Stimulated activated CD8-positive, alpha-beta memory T cell treated with anti-CD3 and anti-CD28 coated beads, Interleukin-7, amount 100 ng/mL, for 4 hours (primary cell): ENCODE measurements around the gene POMGNT1.
A peak's percentile ranks its signal among the peaks of the same experiment; 100 is the strongest.

Source experiments
- DNase-seq, 2 donors: peaks; one replicate each; pipeline ENCODE4 v3.0.0-alpha.2; 2020; ENCODE audit warnings: low read depth in 2 of 2

Gene POMGNT1

DNA sequence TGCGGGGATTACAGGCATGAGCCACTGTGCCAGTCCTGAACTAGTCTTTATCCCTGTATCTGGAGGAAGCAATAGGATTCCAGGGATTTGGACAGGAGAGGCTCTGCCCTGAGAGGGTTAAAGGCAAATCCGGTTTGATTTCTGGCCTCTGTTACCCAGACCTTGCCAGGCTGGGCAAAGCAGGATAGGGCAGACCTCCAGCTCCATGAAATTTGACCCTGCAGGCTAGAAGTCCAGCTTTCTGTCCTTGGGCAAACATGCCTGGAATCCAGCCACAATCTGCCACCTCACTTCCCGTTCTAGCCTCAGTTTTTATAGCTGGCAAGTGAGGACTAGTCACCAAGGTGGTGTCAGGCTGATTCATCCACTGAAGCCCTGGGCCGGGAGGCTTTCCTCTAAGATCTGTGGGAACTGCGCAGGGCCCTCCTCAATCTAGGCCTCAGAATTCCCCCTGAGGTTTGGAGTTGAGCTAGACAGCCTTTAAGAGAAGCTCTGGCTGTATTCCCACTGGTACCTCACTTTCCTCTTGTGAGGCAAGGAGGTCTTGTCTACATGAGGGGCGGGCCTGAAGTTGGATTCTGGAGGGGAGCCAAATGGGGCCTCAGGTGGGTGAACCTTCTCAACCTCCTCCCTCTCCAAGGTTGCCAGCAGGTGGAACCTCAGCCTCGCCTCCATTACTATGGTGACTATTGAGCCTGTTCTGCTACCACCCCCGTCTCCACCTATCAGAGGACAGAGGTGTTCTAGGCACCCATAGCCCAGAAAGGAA lies 15.0 kb downstream of the POMGNT1 start:
- no peak for DNase-seq

DNA sequence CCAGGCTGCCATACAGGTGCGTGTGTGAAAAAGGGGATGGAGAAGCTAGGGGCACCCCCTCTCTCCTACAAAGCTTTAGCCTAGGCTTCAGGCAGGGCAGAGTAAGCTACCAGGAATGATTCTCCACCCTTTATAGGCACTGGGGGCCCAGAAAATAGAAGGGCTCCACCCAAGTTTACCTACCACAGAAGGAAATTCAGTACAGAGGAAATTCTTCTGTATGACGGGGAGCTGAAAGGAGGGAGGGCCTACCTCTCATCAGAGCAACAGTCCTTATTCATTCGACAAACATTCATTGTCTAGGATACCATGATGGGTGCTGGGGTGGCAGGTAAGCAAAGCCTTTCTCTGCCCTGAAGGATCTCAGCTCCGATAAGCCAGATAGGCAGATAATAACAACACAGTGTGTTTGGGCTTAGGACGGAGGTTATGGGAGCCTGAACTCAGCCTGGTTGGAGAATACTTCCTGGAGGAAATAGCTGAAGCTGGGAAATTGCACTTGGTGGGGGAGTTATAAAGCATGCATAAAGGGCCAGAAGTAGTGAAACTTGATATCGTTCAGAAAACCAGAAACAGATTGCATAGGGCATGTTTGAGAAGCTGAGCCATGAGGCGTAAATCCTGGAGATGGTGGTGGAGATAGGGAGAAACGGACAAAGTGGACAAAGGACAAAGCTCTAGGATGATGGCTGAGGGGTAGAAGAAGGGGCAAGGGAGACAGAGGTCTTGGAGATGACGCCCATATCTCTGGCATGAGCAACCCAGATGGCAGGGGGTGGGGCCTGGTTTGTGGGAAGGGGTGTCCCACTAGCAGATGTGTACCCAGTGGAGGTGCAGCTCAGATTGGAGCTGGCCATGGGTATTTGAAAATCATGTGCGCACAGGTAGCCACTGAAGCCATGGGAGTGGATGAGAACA lies 16.6 kb downstream of the POMGNT1 start:
- DNase-seq: no peak

DNA sequence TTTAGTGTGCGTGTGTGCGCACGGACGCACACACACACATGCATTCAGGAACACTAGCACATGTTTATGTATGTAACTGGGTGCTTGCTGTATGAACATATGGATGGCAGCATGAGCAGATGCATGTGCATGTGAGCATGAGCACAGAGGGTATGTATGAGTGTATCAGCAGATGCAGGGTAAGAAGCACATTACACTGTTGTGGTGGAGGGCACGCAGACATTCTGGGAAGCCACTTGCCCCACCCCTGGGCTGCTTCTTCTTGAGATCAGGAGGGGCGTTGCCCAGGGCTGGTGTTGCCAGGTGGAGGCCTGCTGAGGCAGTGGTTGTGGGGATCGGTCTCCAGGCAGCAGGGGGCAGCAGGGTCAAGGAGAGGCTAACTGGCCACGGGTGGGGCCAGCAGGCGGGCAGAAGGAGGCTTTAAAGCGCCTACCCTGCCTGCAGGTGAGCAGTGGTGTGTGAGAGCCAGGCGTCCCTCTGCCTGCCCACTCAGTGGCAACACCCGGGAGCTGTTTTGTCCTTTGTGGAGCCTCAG lies 18.1 kb downstream of the POMGNT1 start:
- DNase-seq: no peak

DNA sequence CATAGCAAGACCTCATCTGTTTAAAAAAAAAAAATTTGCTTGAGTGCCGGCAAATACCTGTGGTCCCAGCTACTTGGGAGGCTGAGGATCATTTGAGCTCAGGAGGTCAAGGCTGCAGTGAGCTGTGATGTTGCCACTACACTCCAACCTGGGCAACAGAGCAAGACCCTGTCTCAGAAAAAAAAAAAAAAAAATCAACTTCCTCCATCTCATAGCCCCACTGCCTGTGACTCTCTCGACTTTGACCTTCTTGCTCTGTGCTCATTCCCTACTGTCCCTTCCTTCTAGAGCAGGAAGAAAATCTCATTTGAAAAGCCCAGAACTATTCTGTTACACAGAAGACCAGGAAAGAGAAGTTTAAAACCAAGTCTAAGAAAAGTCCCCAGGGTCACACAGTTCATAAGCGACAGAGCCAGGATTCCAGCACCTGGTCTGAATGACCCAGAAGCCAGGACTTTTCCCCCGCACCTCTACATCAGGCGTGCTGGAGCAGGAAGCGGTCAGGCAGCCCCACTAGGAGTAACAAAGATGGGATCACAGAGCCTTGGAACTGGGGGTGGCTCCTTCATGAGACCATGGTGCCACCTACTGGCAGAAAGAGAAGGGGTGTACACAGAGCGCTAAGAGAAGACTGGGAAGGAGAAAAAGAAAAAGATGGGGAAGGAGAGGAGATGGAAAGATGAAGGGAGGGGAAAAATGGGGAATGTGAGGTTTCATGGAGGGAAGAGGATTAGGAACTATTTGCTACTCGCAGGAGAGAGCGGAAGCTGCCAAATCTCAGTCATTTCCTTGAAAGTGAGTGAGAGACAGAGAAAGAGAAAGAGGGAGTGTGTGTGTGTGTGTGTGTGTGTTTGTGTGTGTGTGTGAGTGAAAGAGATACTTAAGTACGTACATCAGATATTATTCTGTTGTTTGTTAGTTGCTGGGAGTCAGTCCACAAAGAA lies 18.8 kb downstream of the POMGNT1 start:
- DNase-seq: peak; percentile 19 to 44

DNA sequence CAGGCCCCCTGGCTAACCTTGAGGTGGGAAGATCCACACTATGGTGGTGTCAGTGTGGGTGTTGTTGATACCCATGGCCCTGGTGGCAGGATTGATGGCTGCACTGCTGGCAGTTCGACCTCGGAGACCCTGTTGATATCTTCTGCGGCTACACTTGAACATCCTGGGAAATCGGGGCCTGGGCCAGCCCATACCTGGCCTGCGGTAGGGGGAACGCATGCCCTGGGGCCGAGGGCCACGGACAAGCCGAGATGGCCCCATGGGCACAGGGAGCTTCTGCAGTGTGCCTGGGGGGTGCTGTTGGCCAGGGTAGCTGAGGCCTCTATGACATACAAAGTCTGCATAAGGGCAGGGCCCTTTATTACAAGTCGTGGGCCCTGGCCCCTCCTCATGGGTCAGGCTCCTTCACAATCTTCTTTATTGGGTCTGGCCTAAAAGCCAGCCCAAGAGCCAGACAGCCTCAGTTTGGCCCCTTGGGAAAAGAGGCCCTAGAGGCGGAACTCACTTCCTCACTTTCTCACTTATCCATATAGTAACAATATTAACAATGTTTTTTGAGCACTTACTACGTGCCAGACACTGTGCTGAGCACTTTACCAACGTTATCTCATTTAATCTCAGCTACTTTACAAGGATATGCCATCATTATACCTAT lies 21.9 kb downstream of the POMGNT1 start, which contains the start of gene P3R3URF:
TSS of gene P3R3URF (minus strand) at position 278 of the 655 bp plus-strand sequence. CDS start at position 261, 17 bp downstream.
- DNase-seq: no peak

DNA sequence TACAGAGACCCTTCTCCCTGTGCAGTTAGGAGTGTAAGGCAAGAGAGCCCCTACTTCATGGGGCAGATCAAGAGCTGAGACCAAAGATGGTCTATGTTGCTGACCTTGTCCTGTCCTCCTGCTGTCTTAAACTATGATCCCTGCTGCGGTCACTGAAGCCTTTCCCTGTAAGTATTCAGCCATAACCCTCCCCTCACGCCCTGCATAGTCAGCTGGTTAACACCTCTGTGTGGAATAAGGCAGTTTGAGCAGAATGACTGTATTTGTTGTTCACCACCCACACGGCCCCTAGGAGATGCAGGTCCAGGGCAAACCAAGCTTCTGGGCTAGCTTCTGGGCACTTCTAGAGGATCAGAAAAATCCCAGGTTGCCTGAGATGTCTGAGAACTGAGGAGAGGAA lies 23.0 kb downstream of the POMGNT1 start:
- no peak for DNase-seq

DNA sequence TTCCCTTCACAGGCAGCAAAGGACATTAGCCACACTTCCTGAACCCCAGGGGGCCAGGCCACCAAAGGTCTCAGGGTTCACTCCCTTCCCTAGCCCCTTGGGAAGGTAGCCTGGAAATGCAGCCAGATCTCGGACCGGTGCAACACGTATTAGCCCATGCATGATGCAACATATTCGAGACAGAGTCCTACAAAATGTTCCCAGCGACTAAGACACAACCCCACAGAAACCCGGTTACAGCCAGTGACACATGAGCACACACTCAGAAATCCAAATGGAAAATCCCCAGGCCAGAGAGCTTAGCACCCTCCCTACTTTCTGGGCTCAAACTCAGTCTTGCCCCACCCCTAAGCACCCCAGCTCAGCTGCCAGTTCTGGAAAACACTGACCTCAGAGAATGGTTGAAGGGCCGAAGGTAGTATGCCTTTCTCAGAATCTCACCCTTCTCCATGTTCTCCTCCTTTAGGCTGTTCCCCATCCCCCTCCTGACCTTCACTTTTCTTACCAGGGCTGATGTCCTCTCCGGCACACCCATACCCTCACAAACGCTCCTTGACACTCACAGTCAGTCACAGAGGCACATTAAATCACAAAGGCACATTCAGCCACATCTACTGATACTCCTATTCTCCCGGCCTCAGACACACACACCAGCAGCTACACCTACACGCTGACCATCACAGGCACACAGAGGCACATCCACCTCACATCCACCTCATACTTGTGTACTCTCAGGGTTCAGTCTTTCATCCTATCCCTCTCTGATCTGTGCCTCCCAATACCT lies 23.6 kb downstream of the POMGNT1 start, which contains the start of gene TSPAN1:
TSS of gene TSPAN1 (plus strand) at position 640 of the 784 bp plus-strand sequence. CDS start 6,021 bp downstream, outside the sequence.
- DNase-seq: no peak

DNA sequence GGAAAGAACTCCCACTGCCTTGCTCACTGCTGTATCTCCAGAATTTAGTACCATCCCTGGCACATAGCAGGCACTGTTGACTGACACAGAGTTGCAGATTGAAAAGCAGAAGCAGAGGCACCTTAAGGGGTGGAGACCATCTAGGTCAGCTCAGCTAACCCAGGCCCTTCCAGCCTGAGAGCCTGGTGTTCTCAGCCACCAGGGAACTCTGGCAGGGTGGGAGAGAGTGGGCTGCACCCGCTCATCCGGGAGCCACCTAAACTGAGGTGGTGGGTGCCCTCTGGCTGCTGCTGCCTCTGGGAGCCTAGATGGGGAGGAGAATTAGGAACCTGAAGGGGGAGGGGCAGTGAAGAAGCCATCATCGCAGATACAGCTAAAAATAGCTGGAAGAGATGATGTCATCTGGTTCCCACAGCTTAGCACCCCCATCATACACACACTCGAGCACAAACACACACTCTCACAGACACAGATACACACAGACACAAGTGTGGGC lies 24.8 kb downstream of the POMGNT1 start:
- DNase-seq: no peak

DNA sequence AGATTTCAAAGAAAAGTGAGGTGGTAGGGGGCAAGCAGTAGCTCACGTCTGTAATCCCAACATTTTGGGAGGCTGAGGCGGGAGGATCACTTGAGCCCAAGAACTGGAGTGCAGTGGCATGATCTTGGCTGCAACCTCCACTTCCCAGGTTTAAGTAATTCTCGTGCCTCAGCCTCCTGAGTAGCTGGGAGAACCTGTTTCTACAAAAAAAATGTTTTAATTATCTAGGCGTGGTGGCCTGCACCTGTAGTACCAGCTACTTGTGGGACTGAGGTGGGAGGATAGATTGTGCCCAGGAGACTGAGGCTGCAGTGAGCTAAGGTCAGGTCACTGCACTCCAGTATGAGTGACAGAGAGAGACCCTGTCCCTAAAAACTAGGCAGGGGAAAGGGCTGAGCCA lies 25.9 kb downstream of the POMGNT1 start:
- DNase-seq: no peak

DNA sequence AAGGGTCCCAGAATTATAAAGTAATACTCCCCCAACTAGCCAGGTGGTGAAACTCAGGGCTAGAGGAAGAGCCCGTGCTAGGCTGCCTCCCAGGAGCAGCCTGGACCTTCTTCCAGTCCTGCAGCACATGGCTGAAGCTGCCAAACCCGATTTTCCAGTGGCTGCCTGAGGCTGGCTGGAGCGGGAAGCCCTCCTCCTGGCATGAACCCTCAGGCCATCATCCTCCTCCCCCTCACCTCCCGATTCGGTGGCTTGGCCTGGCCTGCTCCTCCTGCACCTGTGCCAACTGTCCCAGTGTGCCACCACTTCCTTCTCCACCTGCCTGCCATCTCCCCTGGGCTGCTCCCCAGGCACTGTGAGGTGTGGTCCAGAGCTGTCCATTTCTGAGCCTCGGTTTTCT lies 26.4 kb downstream of the POMGNT1 start:
- no peak for DNase-seq

DNA sequence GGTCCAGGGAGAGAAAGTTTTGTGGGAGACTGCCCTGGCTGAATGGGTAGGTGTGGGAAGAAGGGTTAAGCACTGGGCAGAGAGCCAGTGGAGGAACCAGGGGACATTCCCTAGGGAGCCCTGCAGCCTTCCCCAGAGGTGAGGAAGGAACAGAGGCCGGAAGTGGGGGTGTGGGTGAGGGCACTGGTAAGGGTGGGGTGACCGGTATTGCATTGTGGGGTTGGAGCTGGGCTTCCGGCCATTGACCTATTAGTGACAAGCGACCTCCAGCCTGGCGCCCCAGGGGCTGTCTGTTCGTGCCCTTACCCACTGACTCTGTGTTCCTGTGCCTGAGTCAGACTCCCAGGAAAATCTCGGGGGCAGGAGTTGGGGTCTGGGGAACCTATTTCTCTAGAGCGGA lies 26.9 kb downstream of the POMGNT1 start:
- no peak for DNase-seq

DNA sequence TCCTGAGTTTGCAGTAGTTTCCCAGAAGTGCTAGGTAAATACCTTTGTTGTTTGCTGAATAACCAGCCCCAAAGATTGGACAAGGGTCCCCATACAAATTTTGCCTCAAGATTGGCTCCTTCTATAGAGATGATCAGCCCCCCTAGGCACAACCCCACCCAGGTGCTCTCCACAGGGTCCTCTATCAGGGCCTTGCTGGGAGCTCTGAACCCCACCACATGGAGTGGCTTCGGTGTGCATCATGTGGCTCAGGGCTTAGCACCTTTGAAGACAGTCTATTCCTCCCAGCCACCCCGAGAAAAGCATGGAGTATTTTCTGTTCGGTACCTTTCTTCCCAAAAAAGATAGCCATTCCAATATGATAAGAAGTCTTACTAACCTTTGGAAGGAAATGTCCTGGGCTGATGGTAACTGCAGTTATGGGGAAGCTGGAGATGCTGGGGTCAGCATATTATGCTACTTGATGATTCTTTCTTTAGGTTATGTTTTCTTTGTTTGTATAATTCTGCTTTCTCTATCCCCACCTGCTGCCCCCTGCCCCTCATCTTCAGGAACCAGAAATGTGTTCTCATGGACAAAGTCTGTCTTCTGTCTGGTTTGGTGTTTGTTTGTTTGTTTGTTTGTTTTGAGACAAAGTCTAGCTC lies 28.3 kb downstream of the POMGNT1 start:
- DNase-seq: no peak

DNA sequence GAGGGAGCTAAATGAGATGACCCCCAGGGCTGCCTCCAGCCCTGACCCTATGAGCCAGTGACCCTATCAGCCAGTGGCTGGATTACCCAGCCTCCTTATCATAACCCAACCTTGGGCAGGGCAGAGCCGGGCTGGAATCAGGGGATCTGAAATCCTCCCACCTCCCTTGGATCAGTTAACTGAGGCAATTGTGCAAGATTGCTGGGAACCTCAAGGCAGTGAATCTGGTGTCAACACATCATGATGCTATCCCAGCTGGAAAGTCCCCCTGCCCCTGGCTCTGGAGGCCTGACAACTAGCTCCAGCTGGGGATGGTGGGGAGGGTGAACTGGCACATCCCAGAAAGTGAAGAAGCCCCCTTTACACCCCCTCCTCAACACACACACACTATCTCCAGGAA lies 29.8 kb downstream of the POMGNT1 start:
- no peak for DNase-seq

DNA sequence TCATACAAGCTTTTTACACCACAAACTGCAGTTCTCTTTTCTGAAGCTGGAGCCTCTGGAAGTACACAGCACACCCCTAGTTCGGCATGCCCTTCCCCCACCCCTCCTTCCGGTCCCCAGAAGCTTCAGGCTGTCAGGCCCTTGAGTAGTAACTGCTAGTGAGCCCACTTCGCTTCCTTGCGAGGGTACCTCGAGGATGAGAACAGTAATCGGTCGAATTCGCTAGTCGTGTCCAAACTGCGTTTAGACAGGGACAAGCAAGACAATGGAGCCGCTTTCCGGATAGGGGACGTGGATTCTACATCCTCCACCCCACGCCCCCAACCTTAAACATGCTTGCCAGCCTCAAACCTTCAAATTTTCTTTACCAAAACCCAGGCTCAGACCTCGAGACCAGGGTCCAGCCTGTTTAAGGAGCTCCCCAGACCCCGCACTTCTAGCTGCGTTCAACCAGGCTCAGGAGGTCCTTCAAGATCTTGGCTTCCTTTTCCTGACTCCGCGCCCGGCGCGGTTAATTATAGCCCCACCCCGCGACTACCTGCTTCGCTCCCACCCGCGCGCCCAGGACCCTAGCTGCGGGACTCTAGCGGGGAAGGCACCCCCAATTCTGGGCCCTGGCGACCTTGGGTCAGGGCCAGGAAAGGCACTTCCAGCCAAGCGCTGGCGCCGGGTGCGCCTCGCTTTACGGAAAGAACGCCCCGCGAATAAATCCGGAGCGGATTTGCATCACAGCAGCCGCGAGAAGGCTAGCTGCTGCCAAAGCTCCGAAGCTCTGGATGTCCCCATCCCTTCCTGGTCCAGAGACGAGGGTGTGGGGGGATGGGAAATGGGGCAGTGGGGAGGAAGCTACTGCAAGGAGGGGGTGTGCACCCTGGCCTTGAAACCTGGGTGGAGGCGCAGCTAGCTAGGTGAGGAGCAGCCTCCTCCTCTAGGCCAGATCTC lies 31.4 kb downstream of the POMGNT1 start:
- DNase-seq: peak in 1 of 2 donors; percentile 17

DNA sequence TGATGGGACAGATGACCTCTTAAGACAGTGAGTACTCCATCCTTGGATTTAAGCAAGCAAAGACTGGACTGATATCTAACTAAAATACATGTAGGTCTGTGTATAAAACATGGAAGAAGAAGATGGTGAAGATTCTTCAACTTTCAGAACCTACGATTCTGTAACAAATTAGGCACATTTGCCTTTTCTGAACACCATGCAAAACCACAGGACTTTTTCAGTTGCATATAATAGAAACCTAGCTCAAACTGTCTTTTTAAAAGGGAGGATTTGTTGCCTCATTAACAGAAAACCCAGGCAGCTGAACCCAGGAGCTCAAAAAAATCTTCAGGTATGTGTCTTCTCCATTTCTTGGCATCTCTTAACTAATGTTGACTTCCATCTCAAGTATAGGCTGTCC lies 38.0 kb downstream of the POMGNT1 start:
- no peak for DNase-seq

DNA sequence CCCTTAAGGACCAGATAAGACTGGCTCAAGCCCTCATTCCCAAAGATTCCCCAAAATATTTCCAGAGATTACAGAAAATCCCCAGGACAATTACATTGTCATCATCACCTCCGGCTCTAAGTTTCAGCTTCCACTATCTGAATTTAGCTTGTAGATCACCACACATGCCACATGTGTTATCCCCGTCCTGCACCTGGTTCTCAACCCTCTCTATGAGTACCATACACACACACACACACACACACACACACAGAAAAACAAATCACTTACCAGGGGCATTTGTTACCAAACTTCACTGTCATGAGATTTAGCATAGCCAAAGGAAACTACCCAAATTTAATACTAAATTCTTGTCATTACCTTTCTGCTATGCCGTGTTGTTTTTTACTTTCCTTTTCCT lies 38.7 kb downstream of the POMGNT1 start:
- no peak for DNase-seq

DNA sequence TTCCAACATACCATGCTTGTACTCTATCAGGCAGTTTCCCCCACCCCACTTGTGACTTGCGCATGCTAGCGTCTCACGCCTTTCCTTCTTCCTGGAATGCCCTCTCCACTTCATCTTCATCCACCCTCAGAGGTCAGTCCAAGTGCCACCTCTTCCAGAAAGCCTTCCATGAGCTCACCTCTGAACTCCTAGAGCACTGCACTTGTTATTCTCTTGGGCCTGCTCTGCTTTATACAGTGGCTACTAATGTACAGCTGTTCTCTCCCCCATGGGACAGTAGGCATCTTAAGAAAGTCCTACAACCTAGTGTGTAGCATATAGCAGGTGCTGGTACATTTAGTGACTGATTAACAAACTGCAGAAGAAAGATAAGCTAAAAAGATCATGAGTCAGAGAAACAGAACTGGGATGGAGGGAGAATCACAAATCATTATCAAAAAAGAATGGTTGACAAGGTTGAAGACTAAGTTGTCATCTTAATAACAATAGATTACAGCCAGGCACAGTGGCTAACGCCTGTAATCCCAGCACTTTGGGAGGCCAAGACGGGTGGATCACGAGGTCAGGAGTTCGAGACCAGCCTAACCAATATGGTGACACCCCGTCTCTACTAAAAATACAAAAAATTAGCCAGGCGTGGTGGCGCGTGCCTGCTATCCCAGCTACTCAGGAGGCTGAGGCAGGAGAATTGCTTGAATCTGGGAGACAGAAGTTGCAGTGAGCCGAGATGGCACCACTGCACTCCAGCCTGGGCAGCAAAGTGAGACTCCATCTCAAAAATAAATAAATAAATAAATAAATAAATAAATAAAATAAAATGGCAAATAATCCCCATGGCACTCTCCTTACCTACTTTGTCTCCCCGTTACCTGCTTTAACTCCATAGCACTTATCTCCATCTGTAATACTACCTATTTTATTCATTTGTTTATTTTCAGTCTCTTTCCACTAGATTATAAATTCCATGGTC lies 39.6 kb downstream of the POMGNT1 start:
- no peak for DNase-seq
